GM23248 (cell line): Measurements from ENCODE around the gene NMRK2. TPM values are rescaled to one million over a fixed set of nuclear protein-coding genes. Genes with fewer than 3 reads are reported as not detected.

Source experiments
- DNase-seq: peaks from one replicate; pipeline ENCODE4 v3.0.0-alpha.2; 2015
- H2AFZ ChIP-seq: fragments of 200-600 bp; sonication (generic); 2 replicates; pipeline ENCODE4 v1.6.1; 2016; ENCODE audit warnings: antibody characterized with exemption
- H3F3A ChIP-seq: fragments of 200-600 bp; sonication (generic); 2 replicates; pipeline ENCODE4 v1.6.1; 2016; ENCODE audit warnings: mild to moderate bottlenecking, antibody characterized with exemption, mixed run types; ENCODE audit not compliant: insufficient read depth
- H3K27ac ChIP-seq: fragments of 200-600 bp; sonication (generic); 2 replicates; pipeline ENCODE4 v1.5.1; 2016; ENCODE audit warnings: mild to moderate bottlenecking
- H3K27me3 ChIP-seq: fragments of 200-600 bp; sonication (generic); replicated peaks from 2 replicates; pipeline ENCODE4 v1.6.1; 2016; ENCODE audit warnings: mild to moderate bottlenecking; ENCODE audit not compliant: insufficient read depth
- H3K36me3 ChIP-seq: fragments of 200-600 bp; sonication (generic); 2 replicates; pipeline ENCODE4 v1.6.1; 2016; ENCODE audit warnings: low read depth, mild to moderate bottlenecking
- H3K4me1 ChIP-seq: fragments of 200-600 bp; sonication (generic); 2 replicates; pipeline ENCODE4 v1.6.1; 2016; ENCODE audit warnings: mild to moderate bottlenecking; ENCODE audit not compliant: insufficient read depth
- H3K4me2 ChIP-seq: fragments of 200-600 bp; sonication (generic); one replicate; pipeline ENCODE4 v1.6.1; 2016; ENCODE audit warnings: mild to moderate bottlenecking; ENCODE audit not compliant: unreplicated experiment
- H3K4me3 ChIP-seq: fragments of 200-600 bp; sonication (generic); 2 replicates; pipeline ENCODE4 v1.5.1; 2016; ENCODE audit warnings: mild to moderate bottlenecking
- H3K79me2 ChIP-seq: fragments of 200-600 bp; sonication (generic); 2 replicates; pipeline ENCODE4 v1.6.1; 2016; ENCODE audit warnings: mild to moderate bottlenecking; ENCODE audit not compliant: insufficient read depth
- H3K9ac ChIP-seq: fragments of 200-600 bp; sonication (generic); 2 replicates; pipeline ENCODE4 v1.6.1; 2016; ENCODE audit warnings: mild to moderate bottlenecking
- H3K9me2 ChIP-seq: fragments of 200-600 bp; sonication (generic); 2 replicates; pipeline ENCODE4 v1.6.1; 2016; ENCODE audit warnings: mixed run types, mild to moderate bottlenecking, moderate library complexity; ENCODE audit not compliant: insufficient read depth
- H3K9me3 ChIP-seq: fragments of 200-600 bp; sonication (generic); one replicate; pipeline ENCODE4 v1.6.1; 2017; ENCODE audit warnings: low read depth
- H4K20me1 ChIP-seq: fragments of 200-600 bp; sonication (generic); 2 replicates; pipeline ENCODE4 v1.6.0; 2016; ENCODE audit not compliant: insufficient read depth
- EZH2 ChIP-seq: fragments of 200-600 bp; sonication (generic); IDR thresholded peaks from 2 replicates; pipeline ENCODE4 v1.6.1; 2018; ENCODE audit warnings: antibody characterized with exemption, mild to moderate bottlenecking; ENCODE audit not compliant: insufficient read depth, poor library complexity, severe bottlenecking
- EZH2phosphoT487 ChIP-seq: fragments of 200-600 bp; sonication (generic); IDR thresholded peaks from 2 replicates; pipeline ENCODE4 v1.6.1; 2018; ENCODE audit warnings: antibody characterized with exemption, moderate library complexity, mild to moderate bottlenecking, low read depth; ENCODE audit not compliant: insufficient read depth
- WGBS, 2 experiments: methylation state at CpG; one replicate each; pipeline ENCODE4 v1.1.6; 2015 to 2017; ENCODE audit warnings: low lambda C conversion rate in 2 of 2, low coverage in 1 of 2; ENCODE audit errors: missing lambda C conversion rate in 2 of 2; 5-methylcytosine and 5-hydroxymethylcytosine counted together
- in situ Hi-C: fragments of 300-500 bp; cut with MboI; formaldehyde crosslinking; loops from 2 replicates; pipeline ENCODE4 v1.15.0; 2020
- polyA plus RNA-seq: library from polyadenylated mRNA; unstranded; fragments of >200 nt; fragmentation: Nextera tagmentation; extraction: Ambion mirVana; gene quantifications from 2 replicates; pipeline ENCODE4 v1.2.1, GENCODE V29; 2016
- total RNA-seq: library from RNA; depleted of rRNA; stranded (reverse); fragments of >200 nt; shearing (Covaris generic); gene quantifications from 2 replicates; pipeline ENCODE4 v1.2.3, GENCODE V29; 2014

NMRK2 gene
- total and polyA plus RNA-seq, 2 experiments from 2014 or later, result not detected

GRCh38 chr19:3959766-3960131 is 26.9 kb downstream of the NMRK2 start:
- Histone ChIP-seq H2AFZ (no peak overlapping the region), H3K27me3 (no peaks in the 10 kb centered on the region), H4K20me1 (peaks cover 3% of the 10 kb centered on the region; the same call in 1 of the 2 replicates), H3K9ac (no peak overlapping the region), H3K4me2 (no peak overlapping the region), H3F3A (no peaks in the 10 kb centered on the region), H3K4me3 (no peak overlapping the region), H3K4me1 (peaks cover 8% of the 10 kb centered on the region), H3K27ac (no peak overlapping the region), H3K9me2 (no peaks in the 10 kb centered on the region), H3K79me2 (peaks cover 93% of the 10 kb centered on the region), H3K36me3 (peaks cover 31% of the 10 kb centered on the region; the same call in 1 of the 2 replicates), H3K9me3 (no peaks in the 10 kb centered on the region)
- WGBS, 2 experiments, result 96 to 98% methylated on average over 7 to 15 of the region's 15 CpGs
- DNase-seq, result no peak
- in situ Hi-C loops, result no loop called here
- TF ChIP-seq EZH2, result no peak
- TF ChIP-seq EZH2phosphoT487, result no peak

DNA sequence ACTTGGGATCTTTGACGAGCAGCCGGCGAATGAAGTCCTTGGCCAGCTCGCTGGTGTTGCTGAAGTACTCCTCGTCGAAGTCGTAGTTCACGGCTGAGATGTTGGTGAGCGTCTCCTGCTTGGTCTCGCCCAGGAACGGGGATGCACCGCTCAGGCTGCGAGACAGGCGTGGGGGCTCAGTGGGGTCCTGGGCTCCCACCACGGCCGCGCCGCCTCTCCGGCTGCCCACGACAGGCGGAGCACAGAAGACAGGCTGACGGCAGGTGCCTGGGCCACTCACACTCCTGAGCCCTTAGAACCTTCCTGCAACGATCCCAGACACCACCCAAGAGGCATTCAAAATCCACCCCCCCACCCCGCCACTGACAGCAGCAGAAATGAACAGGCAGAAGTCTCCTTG is 28.1 kb downstream of the NMRK2 start:
- no peaks in the 10 kb centered on the region for H3K27me3 ChIP-seq
- H3K27ac ChIP-seq, result no peak overlapping the region
- peaks cover 93% of the 10 kb centered on the region for H3K79me2 ChIP-seq
- no peak overlapping the region for H2AFZ ChIP-seq
- no peaks in the 10 kb centered on the region for H3F3A ChIP-seq
- no peaks in the 10 kb centered on the region for H3K9me3 ChIP-seq
- no peak overlapping the region for H3K4me3 ChIP-seq
- in situ Hi-C loops, result no loop called here
- peaks cover 3% of the 10 kb centered on the region; the same call in 1 of the 2 replicates for H4K20me1 ChIP-seq
- H3K4me2 ChIP-seq, result no peak overlapping the region
- H3K9ac ChIP-seq, result no peak overlapping the region
- no peak for TF ChIP-seq EZH2phosphoT487
- TF ChIP-seq EZH2, result no peak
- no peak for DNase-seq
- H3K4me1 ChIP-seq, result peaks cover 8% of the 10 kb centered on the region
- H3K36me3 ChIP-seq, result peaks cover 33% of the 10 kb centered on the region; the same call in 1 of the 2 replicates
- WGBS, 2 experiments, result 95 to 96% methylated on average over 24 of the region's 24 CpGs
- H3K9me2 ChIP-seq, result no peaks in the 10 kb centered on the region

DNA sequence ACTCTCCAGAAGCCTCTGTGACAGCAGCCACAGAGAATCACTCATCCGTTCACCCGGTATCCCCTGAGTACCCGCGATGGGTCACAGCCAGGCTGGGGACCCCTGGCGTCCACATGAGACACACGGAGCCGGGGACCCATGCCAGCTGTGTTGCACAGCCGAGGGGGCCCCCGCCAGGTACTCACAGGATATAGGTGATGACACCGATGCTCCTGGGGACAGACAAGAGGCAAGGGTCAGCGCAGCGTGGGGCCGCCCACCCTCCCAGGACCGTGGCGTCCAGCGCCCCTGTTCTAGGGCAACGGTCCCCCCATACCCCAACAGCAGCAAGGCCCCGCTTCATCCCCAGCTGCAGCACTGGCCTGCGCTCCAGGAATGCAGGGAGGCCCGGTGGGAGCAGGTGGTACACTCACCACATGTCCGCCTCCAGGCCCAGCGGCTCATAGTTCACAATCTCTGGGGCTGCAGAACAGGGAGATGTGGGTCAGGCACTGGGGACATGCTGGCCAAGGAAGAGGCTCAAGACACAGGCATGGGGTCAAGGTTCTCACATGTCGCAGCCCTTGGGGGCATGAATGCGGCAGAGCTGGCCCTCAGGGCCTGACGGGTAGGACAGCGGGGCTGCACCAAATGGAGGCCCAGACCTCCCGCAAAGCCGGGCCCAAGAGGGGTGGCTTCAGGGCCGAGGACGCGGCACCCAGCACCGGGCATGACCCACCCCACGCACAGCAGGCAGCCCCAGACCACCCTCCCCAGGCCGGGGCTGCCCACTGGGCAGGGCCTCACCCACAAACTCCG is 30.8 kb downstream of the NMRK2 start:
- H3K9me2 ChIP-seq, result no peaks in the 10 kb centered on the region
- H3K27me3 ChIP-seq, result no peaks in the 10 kb centered on the region
- H2AFZ ChIP-seq, result no peak overlapping the region
- no peak for TF ChIP-seq EZH2phosphoT487
- TF ChIP-seq EZH2, result no peak
- H3K4me1 ChIP-seq, result peaks cover 17% of the 10 kb centered on the region
- 92% methylated on average over 24 to 25 of the region's 35 CpGs for WGBS, 2 experiments
- H3K36me3 ChIP-seq, result peaks cover 35% of the 10 kb centered on the region; the same call in 1 of the 2 replicates
- peaks cover 13% of the 10 kb centered on the region for H3F3A ChIP-seq
- H3K4me3 ChIP-seq, result no peak overlapping the region
- no peaks in the 10 kb centered on the region for H3K9me3 ChIP-seq
- H3K27ac ChIP-seq, result no peak overlapping the region
- H3K4me2 ChIP-seq, result no peak overlapping the region
- no peaks in the 10 kb centered on the region; the same call in 1 of the 2 replicates for H4K20me1 ChIP-seq
- in situ Hi-C loops, result no loop called here
- no peak for DNase-seq
- H3K79me2 ChIP-seq, result peaks cover 89% of the 10 kb centered on the region
- H3K9ac ChIP-seq, result no peak overlapping the region

DNA sequence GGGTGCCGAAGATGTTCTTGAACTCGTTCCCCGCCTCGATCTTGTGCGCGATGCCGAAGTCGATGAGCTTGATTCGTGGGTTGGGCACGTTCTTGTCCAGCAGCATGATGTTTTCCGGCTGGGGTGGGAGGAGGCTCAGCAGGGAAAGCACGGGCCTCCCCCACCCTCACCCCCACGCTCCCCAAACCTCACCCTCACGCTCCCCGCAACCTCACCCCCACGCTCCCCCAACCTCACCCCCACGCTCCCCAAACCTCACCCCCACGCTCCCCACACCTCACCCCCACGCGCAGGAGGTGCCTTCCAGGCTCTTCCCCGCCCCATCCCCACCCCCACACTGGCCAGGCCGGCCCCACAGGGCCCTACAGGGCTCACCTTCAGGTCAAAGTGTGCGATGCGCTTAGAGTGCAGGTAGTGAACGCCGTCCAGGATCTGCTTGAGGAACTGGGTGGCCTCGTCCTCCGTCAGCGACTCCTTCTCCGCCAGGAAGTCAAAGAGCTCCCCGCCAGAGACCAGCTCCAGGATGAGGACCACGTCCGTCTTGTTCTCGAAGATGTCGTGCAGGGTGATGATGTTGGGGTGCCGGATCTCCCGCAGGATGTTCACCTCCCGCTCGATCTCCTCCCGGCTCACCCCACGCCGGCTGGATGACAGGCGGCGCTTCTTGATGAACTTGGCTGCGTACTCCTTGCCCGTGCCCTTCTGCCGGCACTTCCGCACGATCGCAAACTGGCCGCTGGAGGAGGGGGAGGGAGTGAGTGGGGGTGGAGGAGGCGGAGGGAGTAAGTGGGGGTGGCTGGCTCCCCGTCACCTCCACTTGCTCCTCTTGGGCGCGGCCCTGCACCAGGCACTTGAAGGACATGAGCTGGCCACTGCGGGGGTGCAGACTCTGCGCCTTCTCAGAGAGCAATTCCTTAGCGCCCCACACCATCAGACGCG is 31.7 kb downstream of the NMRK2 start:
- Histone ChIP-seq H3K27me3 (no peaks in the 10 kb centered on the region), H4K20me1 (no peaks in the 10 kb centered on the region; the same call in 1 of the 2 replicates), H3K9me2 (no peaks in the 10 kb centered on the region), H3K4me3 (no peak overlapping the region), H3K4me1 (peaks cover 23% of the 10 kb centered on the region), H3K27ac (no peak overlapping the region), H3K9ac (no peak overlapping the region), H2AFZ (no peak overlapping the region), H3K36me3 (peaks cover 35% of the 10 kb centered on the region; the same call in 1 of the 2 replicates), H3K9me3 (no peaks in the 10 kb centered on the region), H3F3A (peaks cover 21% of the 10 kb centered on the region), H3K4me2 (no peak overlapping the region), H3K79me2 (peaks cover 86% of the 10 kb centered on the region)
- DNase-seq, result no peak
- no peak for TF ChIP-seq EZH2
- TF ChIP-seq EZH2phosphoT487, result no peak
- in situ Hi-C loops, result no loop called here
- WGBS, 2 experiments, result 88 to 94% methylated on average over 34 to 60 of the region's 60 CpGs
